ENCODE results near the gene CEP192.

DNA sequence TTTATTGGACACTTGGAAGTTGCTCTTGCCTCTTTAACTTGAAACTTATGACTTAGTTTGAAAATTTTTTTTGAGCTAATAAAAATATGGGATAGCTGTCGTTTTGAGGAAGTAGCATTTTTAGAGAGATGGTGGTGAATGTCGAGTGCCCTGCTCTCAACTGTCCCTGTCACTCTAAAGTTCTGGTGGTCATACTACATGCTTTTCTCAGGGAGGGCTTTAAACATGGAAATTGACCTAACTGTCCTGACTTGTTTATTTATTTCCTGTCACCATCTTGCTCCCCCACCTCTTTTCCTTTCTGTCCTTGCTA lies 16.0 kb downstream of the CEP192 start:
- TF ChIP-seq, protein P1, sequence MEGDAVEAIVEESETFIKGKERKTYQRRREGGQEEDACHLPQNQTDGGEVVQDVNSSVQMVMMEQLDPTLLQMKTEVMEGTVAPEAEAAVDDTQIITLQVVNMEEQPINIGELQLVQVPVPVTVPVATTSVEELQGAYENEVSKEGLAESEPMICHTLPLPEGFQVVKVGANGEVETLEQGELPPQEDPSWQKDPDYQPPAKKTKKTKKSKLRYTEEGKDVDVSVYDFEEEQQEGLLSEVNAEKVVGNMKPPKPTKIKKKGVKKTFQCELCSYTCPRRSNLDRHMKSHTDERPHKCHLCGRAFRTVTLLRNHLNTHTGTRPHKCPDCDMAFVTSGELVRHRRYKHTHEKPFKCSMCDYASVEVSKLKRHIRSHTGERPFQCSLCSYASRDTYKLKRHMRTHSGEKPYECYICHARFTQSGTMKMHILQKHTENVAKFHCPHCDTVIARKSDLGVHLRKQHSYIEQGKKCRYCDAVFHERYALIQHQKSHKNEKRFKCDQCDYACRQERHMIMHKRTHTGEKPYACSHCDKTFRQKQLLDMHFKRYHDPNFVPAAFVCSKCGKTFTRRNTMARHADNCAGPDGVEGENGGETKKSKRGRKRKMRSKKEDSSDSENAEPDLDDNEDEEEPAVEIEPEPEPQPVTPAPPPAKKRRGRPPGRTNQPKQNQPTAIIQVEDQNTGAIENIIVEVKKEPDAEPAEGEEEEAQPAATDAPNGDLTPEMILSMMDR (conservative IDR thresholded peaks at IDR 0.05; ENCODE audit: low read length), result no peak
- no peak for TF ChIP-seq EZH2phosphoT487 (IDR thresholded peaks at IDR 0.05; ENCODE audit: borderline replicate concordance)
